Measurements from ENCODE around the gene GNAI1.

The GNAI1 gene

GRCh38 chr7:80236681-80237080 is 102.0 kb downstream of the GNAI1 start:
- CTCF ChIA-PET = interaction anchor here (1.8 kb wide), 1 partner anchor 12 kb away, joined by 4 read pairs; no protein-coding TSS in a partner anchor

GRCh38 chr7:80240265-80241025 is 105.8 kb downstream of the GNAI1 start:
- POLR2A ChIA-PET = no interaction called here
- CTCF ChIA-PET = no interaction called here
- no peak for TF ChIP-seq CTCF (IDR thresholded peaks at IDR 0.05; ENCODE audit: control extremely low read depth, extremely low read depth, low read depth, missing control alignments)
- DNase-seq (ENCODE audit: extremely low spot score) = no peak

More at GRCh38 chr7:80236681-80237080, 102.0 kb downstream of the GNAI1 start:
- POLR2A ChIA-PET = no interaction called here
- TF ChIP-seq CTCF (IDR thresholded peaks at IDR 0.05; ENCODE audit: control extremely low read depth, extremely low read depth, low read depth, missing control alignments) = no peak
- DNase-seq (ENCODE audit: extremely low spot score) = no peak

GRCh38 chr7:80241671-80242070 is 107.0 kb downstream of the GNAI1 start:
- ChIA-PET CTCF (no interaction called here), POLR2A (no interaction called here)
- no peak for DNase-seq (ENCODE audit: extremely low spot score)
- no peak for TF ChIP-seq CTCF (IDR thresholded peaks at IDR 0.05; ENCODE audit: control extremely low read depth, extremely low read depth, low read depth, missing control alignments)

DNA sequence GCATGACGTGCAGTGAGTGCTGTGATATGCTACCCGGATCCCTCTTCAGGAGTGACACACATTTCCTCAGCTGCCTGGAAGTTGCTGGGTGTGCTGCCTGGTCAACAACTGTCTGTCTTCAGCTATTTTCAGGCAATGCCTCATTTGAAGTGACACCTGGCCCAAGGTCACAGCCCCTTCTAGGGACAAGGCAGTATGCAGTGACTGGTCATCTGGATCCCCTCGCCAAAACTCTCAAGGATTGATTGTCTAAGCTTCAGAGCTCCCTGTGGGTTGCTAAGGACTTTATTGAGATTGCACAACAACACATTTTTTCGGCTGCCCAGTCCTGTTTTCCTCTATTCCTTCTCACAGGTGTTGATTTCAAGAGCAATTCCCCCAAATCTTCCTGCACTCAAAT is 108.8 kb downstream of the GNAI1 start:
- DNase-seq (ENCODE audit: extremely low spot score) = no peak
- ChIA-PET POLR2A (no interaction called here), CTCF (no interaction called here)
- TF ChIP-seq CTCF (IDR thresholded peaks at IDR 0.05; ENCODE audit: control extremely low read depth, extremely low read depth, low read depth, missing control alignments) = no peak

- ChIA-PET CTCF (interaction anchor here (1.2 kb wide), 1 partner anchor 11 kb away, joined by 3 read pairs; no protein-coding TSS in a partner anchor), POLR2A (no interaction called here)
- DNase-seq (ENCODE audit: extremely low spot score) = no peak
- TF ChIP-seq CTCF (IDR thresholded peaks at IDR 0.05; ENCODE audit: control extremely low read depth, extremely low read depth, low read depth, missing control alignments) = no peak
These were observed 109.7 kb downstream of the GNAI1 start for GRCh38 chr7:80244206-80244916.

GRCh38 chr7:80247144-80247543 is 112.5 kb downstream of the GNAI1 start:
- CTCF ChIA-PET = interaction anchor here (0.7 to 1.4 kb wide), 2 partner anchors 16 to 98 kb away, joined by 3 read pairs; no protein-coding TSS in a partner anchor
- no peak for DNase-seq (ENCODE audit: extremely low spot score)
- no peak for TF ChIP-seq CTCF (IDR thresholded peaks at IDR 0.05; ENCODE audit: control extremely low read depth, extremely low read depth, low read depth, missing control alignments)
- POLR2A ChIA-PET = no interaction called here

Measured in GM10248 (cell line).